ENCODE measurements around the gene MX2.

MX2 gene

DNA sequence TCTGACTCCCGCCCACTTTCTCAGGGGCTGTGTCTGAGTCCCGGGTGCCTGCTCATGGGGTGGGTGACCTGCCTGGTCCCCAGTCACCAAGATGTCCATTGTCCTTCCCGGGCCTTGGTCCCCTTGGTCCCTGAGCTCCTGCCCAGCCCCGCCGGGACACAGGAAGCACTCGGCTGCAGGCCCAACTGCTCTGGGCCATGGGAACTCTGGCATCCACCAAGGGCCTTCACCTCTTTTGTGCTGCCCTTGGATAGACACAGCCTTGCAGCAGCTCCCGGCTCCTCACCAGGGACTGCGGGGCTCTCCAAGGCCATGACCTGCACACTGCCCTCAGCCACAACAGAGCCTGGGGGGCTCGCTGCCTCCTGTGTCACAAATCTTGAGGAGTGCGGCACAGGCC lies 42.1 kb downstream of the MX2 start:
- DNase-seq (ENCODE audit: low read depth) = no peak
- TF ChIP-seq, protein P1, sequence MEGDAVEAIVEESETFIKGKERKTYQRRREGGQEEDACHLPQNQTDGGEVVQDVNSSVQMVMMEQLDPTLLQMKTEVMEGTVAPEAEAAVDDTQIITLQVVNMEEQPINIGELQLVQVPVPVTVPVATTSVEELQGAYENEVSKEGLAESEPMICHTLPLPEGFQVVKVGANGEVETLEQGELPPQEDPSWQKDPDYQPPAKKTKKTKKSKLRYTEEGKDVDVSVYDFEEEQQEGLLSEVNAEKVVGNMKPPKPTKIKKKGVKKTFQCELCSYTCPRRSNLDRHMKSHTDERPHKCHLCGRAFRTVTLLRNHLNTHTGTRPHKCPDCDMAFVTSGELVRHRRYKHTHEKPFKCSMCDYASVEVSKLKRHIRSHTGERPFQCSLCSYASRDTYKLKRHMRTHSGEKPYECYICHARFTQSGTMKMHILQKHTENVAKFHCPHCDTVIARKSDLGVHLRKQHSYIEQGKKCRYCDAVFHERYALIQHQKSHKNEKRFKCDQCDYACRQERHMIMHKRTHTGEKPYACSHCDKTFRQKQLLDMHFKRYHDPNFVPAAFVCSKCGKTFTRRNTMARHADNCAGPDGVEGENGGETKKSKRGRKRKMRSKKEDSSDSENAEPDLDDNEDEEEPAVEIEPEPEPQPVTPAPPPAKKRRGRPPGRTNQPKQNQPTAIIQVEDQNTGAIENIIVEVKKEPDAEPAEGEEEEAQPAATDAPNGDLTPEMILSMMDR (IDR thresholded peaks at IDR 0.05; ENCODE audit: low read depth, low read length, missing control alignments) = no peak
- H3K4me3 ChIP-seq (ENCODE audit: low read depth, low read length) = no peak overlapping the region

DNA sequence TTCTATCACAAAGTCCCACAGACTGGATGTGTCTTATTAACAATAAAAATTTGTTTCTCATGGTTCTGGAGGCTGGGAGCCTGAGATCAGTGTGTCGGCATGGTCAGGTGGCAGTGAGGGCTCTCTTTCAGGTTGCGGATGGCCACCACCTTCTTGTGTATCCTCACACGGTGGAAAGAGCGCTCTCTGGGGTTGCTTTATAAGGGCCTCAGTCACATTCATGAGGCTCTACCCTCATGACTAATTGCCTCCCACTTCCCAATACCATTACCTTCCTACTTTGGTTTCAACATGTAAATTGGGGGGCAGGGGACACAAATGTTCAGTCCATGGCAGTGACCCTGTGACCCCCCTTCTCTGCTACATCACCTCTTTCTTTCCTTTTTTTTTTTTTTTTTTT lies 43.5 kb downstream of the MX2 start:
- no peak for DNase-seq (ENCODE audit: low read depth)
- H3K4me3 ChIP-seq (ENCODE audit: low read depth, low read length) = no peak overlapping the region
- TF ChIP-seq, protein P1 (IDR thresholded peaks at IDR 0.05; ENCODE audit: low read depth, low read length, missing control alignments) = no peak

DNA sequence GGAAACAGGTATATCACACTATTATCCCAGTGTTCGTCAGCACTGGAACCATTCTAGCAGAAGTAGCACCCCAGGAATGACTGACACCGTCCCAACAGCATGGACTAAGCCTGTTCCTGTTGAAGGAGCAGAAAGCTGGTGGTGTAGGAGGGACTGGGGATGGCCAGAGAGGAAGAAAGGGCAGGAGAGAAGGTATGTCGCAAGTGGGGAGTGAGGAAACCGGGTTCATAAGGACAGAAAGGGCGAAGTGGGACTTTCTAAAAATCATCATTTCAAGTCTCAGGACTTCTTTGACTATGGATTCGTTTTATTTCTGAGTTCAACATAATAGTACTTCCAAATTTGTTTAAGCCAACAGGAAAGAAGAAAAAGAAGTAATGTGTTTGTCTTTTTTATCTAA lies 44.5 kb downstream of the MX2 start:
- DNase-seq (ENCODE audit: low read depth) = no peak
- no peak overlapping the region for H3K4me3 ChIP-seq (ENCODE audit: low read depth, low read length)
- TF ChIP-seq, protein P1 (IDR thresholded peaks at IDR 0.05; ENCODE audit: low read depth, low read length, missing control alignments) = no peak

DNA sequence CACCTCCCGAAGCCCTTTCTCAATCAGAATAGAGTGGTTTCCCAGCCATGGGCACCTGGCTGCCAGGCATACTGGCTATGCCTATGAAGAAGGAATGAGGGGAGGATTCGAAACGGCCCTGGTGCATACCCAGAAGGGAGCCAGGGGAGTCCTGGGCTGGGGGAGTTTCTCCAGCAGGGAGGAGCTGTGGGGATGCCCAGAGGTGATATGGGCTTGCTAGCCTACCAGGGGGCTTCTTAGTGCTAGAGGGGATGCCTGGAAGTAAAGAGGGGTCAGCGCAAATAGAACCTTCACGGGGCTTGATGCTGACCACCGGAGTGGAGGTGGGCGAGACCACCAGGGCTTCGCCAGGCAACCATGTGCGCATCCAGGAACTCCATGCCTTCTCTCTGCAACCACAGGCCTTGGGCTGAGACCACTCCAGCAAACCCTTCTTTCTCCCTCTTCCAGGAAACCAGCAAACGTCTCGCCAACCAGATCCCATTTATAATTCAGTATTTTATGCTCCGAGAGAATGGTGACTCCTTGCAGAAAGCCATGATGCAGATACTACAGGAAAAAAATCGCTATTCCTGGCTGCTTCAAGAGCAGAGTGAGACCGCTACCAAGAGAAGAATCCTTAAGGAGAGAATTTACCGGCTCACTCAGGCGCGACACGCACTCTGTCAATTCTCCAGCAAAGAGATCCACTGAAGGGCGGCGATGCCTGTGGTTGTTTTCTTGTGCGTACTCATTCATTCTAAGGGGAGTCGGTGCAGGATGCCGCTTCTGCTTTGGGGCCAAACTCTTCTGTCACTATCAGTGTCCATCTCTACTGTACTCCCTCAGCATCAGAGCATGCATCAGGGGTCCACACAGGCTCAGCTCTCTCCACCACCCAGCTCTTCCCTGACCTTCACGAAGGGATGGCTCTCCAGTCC lies 46.0 kb downstream of the MX2 start:
- TF ChIP-seq, protein P1 (IDR thresholded peaks at IDR 0.05; ENCODE audit: low read depth, low read length, missing control alignments) = no peak
- DNase-seq (ENCODE audit: low read depth) = no peak
- no peak overlapping the region for H3K4me3 ChIP-seq (ENCODE audit: low read depth, low read length)

DNA sequence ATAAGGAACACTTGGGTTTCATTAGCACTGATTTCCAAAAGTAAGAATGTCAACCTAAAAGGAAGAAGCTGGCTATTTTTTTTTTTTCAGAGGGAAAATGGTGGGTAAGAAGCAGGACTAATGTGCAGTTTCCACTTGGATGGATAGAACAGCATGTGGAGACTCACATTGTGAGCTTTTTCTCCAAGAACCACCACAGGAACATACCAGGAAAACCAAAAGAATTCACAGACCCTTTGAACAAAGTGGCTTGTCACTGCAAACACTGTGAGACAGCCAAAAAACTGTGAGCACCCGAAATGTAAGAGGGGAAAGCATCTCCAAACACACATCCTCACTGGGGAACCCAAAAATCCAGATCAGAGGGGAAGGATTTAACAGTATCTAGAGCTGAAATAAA lies 48.5 kb downstream of the MX2 start:
- no peak for DNase-seq (ENCODE audit: low read depth)
- no peak overlapping the region for H3K4me3 ChIP-seq (ENCODE audit: low read depth, low read length)
- TF ChIP-seq, protein P1 (IDR thresholded peaks at IDR 0.05; ENCODE audit: low read depth, low read length, missing control alignments) = no peak

DNA sequence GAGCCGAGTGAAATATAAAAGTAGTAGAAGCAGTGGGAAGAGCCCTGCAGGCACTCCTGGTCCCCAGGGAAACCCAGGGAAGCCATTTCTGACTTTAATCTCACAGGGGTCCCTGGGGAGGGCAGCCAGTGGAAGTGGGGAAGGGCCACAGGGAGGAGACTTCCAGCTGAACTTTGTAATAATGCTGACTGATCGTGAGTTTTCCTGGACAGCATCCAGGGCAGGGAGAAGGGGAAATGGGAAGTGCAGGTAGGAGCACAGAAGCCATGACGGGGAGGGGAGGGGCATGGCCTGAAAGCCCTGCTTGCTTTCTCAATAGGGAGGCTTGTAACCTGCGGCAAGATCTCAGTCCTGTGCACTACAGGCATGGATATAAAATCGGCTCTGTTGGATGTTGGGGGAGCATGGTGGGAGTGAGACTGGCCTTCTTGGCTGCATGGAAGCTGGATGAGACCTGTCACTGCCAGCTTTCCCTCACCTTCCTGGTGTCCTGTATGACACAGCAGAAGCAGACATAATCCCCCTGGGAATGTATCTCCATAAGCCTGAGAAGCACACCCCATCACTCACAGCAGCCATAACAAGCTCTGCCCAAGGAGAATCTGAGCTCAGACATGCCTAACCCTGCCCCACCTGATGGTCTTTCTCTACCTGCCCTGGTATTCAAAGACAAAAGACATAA lies 49.1 kb downstream of the MX2 start:
- no peak overlapping the region for H3K4me3 ChIP-seq (ENCODE audit: low read depth, low read length)
- TF ChIP-seq, protein P1 (IDR thresholded peaks at IDR 0.05; ENCODE audit: low read depth, low read length, missing control alignments) = no peak
- DNase-seq (ENCODE audit: low read depth) = no peak

All from GM12864 (cell line).